GM18873 (cell line): ENCODE data around the gene SULT2B1.

Source experiments
- ATAC-seq: cut with Tn5 transposase; IDR thresholded peaks from one replicate; pipeline ENCODE4 v1.9.1; 2021; ENCODE audit warnings: mild to moderate bottlenecking, moderate library complexity, moderate number of reproducible peaks; ENCODE audit not compliant: unreplicated experiment, low FRiP score

The SULT2B1 gene

GRCh38 chr19:48632692-48633147 is 80.7 kb downstream of the SULT2B1 start:
- no peak for ATAC-seq

- no peak for ATAC-seq
Observed at GRCh38 chr19:48633148-48634035, 81.4 kb downstream of the SULT2B1 start.

GRCh38 chr19:48634036-48634342 is 82.0 kb downstream of the SULT2B1 start:
- ATAC-seq: no peak

GRCh38 chr19:48634424-48635262 is 82.7 kb downstream of the SULT2B1 start:
- ATAC-seq: no peak

GRCh38 chr19:48635263-48635965 is 83.4 kb downstream of the SULT2B1 start:
- no peak for ATAC-seq

- ATAC-seq: no peak
Observed at GRCh38 chr19:48635966-48636858, 84.2 kb downstream of the SULT2B1 start.

GRCh38 chr19:48636859-48637448 is 85.0 kb downstream of the SULT2B1 start, which contains the start of gene DBP:
TSS of gene DBP (minus strand) at chr19:48637379. CDS start at chr19:48636994, 385 bp downstream.
- no peak for ATAC-seq

GRCh38 chr19:48637449-48637947 is 85.5 kb downstream of the SULT2B1 start:
- ATAC-seq: peak; percentile 57

GRCh38 chr19:48637948-48638830 is 86.2 kb downstream of the SULT2B1 start:
- peak; percentile 21 for ATAC-seq

GRCh38 chr19:48638831-48639381 is 86.9 kb downstream of the SULT2B1 start:
- ATAC-seq: no peak

GRCh38 chr19:48639483-48640375 is 87.8 kb downstream of the SULT2B1 start:
- no peak for ATAC-seq

- ATAC-seq: no peak
Observed at GRCh38 chr19:48641850-48642249, 89.9 kb downstream of the SULT2B1 start.

- no peak for ATAC-seq
Observed at GRCh38 chr19:48642862-48643261, 90.9 kb downstream of the SULT2B1 start.

- no peak for ATAC-seq
Observed at GRCh38 chr19:48644355-48644754, 92.4 kb downstream of the SULT2B1 start.

GRCh38 chr19:48644839-48645619 is 93.1 kb downstream of the SULT2B1 start:
- ATAC-seq: no peak

GRCh38 chr19:48645620-48646000 is 93.6 kb downstream of the SULT2B1 start:
- ATAC-seq: no peak
